Osteoblast (primary cell): ENCODE results near the gene SLC19A1. TPM values are rescaled to one million over a fixed set of nuclear protein-coding genes. Genes with fewer than 3 reads are reported as not detected.
A peak's percentile ranks its signal among the peaks of the same experiment; 100 is the strongest.

Source experiments
- DNase-seq: peaks from one replicate; pipeline ENCODE4 v3.0.0; 2011; ENCODE audit warnings: low spot score, mixed read lengths; ENCODE audit not compliant: insufficient read length; ENCODE audit errors: missing footprints
- H2AFZ ChIP-seq: 2 replicates; pipeline ENCODE4 v1.6.0; 2011; ENCODE audit warnings: mild to moderate bottlenecking, low read length
- H3K27ac ChIP-seq: 2 replicates; pipeline ENCODE4 v1.5.1; 2011; ENCODE audit warnings: mild to moderate bottlenecking, low read depth, low read length, moderate library complexity
- H3K27me3 ChIP-seq: 2 replicates; pipeline ENCODE4 v1.6.0; 2012; ENCODE audit warnings: mild to moderate bottlenecking, control low read depth, inconsistent platforms, low read length, moderate library complexity; ENCODE audit not compliant: insufficient read depth
- H3K36me3 ChIP-seq: 2 replicates; pipeline ENCODE4 v1.5.1; 2011; ENCODE audit warnings: mild to moderate bottlenecking, low read length, control low read depth, moderate library complexity; ENCODE audit not compliant: insufficient read depth
- H3K4me1 ChIP-seq: 2 replicates; pipeline ENCODE4 v1.5.1; 2011; ENCODE audit warnings: mild to moderate bottlenecking, low read length, control low read depth, moderate library complexity; ENCODE audit not compliant: insufficient read depth
- H3K4me2 ChIP-seq: 2 replicates; pipeline ENCODE4 v1.6.0; 2011; ENCODE audit warnings: mild to moderate bottlenecking, low read length; ENCODE audit not compliant: insufficient read depth
- H3K4me3 ChIP-seq: fragments of 200-600 bp; sonication (generic); 3 replicates; pipeline ENCODE4 v1.5.1; 2012; ENCODE audit warnings: mild to moderate bottlenecking, low read length, inconsistent platforms; ENCODE audit not compliant: insufficient read depth
- H3K79me2 ChIP-seq: 2 replicates; pipeline ENCODE4 v1.6.0; 2012; ENCODE audit warnings: mild to moderate bottlenecking, low read length, control low read depth, inconsistent platforms; ENCODE audit not compliant: insufficient read depth
- H3K9me3 ChIP-seq: 2 replicates; pipeline ENCODE4 v1.5.1; 2011; ENCODE audit warnings: low read depth, low read length, control low read depth
- H4K20me1 ChIP-seq: 2 replicates; pipeline ENCODE4 v1.6.0; 2012; ENCODE audit warnings: mild to moderate bottlenecking, low read length, control low read depth; ENCODE audit not compliant: insufficient read depth
- total RNA-seq: library from RNA; depleted of rRNA; stranded (reverse); fragments of >200 nt; gene quantifications from 2 replicates; pipeline ENCODE4 v1.2.3, GENCODE V29; 2012
- TF ChIP-seq, protein P1 (sequence below): IDR thresholded peaks from 2 replicates; pipeline ENCODE4 v1.5.1; 2011; ENCODE audit warnings: mild to moderate bottlenecking, low read depth, low read length, moderate library complexity; ENCODE audit errors: extremely low read depth

SLC19A1 gene
- total RNA-seq, 1 donor, result 2.9 TPM

DNA sequence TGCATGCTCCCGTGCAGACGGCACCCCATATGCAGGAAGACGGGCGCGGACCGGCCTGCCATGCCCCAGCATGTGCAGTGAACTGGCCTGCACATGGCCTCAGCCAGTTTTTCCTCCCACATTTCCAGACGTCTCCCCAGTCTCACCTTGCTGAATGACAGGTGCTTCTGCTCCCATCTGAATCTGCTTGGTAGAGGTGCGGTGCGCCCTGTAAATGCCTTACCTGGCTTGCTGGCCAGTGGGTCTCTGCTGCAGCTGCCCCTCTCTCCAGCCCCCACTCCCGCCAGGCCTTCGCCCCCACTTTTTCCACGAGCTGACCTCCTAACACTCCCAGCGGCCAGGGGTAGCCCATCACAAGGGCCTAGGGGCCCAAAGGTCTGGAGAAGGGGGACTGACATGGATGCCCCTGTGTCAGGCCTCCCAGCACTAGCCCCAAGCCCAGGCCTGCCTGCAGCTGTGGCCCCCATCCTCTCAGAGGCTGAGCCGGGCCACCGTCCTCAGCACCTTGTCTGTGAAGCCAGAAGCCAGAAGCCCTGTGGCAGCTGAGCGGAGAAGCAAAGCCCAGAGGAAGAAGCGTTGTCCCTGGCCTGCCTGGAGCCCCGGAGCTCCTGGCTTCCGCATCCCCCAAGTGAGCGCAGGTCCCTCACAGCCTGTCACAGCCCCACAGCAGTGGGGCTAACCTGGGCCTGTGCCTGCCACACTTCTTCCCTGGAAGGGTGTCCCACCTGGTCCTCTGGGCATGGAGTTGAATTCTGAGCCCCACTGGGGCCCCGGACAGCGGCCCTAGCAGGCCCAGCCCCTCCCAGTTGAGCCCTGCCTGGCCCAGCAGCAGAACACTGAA, 3.7 kb upstream of the SLC19A1 start:
- Histone ChIP-seq H3K79me2 (no peaks in the 10 kb centered on the region), H3K9me3 (no peaks in the 10 kb centered on the region), H4K20me1 (no peaks in the 10 kb centered on the region), H3K27me3 (no peaks in the 10 kb centered on the region), H3K4me1 (no peaks in the 10 kb centered on the region), H3K27ac (no peak overlapping the region), H3K36me3 (no peaks in the 10 kb centered on the region), H2AFZ (no peak overlapping the region), H3K4me3 (no peak overlapping the region), H3K4me2 (no peak overlapping the region)
- peak; percentile 81 for DNase-seq
- TF ChIP-seq, protein P1, sequence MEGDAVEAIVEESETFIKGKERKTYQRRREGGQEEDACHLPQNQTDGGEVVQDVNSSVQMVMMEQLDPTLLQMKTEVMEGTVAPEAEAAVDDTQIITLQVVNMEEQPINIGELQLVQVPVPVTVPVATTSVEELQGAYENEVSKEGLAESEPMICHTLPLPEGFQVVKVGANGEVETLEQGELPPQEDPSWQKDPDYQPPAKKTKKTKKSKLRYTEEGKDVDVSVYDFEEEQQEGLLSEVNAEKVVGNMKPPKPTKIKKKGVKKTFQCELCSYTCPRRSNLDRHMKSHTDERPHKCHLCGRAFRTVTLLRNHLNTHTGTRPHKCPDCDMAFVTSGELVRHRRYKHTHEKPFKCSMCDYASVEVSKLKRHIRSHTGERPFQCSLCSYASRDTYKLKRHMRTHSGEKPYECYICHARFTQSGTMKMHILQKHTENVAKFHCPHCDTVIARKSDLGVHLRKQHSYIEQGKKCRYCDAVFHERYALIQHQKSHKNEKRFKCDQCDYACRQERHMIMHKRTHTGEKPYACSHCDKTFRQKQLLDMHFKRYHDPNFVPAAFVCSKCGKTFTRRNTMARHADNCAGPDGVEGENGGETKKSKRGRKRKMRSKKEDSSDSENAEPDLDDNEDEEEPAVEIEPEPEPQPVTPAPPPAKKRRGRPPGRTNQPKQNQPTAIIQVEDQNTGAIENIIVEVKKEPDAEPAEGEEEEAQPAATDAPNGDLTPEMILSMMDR, result no peak

GRCh38 chr21:45545236-45545570, 3.0 kb upstream of the SLC19A1 start:
- Histone ChIP-seq H3K36me3 (no peaks in the 10 kb centered on the region), H3K9me3 (no peaks in the 10 kb centered on the region), H3K27me3 (no peaks in the 10 kb centered on the region), H2AFZ (no peak overlapping the region), H4K20me1 (no peaks in the 10 kb centered on the region), H3K4me2 (no peak overlapping the region), H3K4me1 (no peaks in the 10 kb centered on the region), H3K27ac (no peak overlapping the region), H3K79me2 (no peaks in the 10 kb centered on the region), H3K4me3 (no peak overlapping the region)
- TF ChIP-seq, protein P1, result no peak
- DNase-seq, result no peak

DNA sequence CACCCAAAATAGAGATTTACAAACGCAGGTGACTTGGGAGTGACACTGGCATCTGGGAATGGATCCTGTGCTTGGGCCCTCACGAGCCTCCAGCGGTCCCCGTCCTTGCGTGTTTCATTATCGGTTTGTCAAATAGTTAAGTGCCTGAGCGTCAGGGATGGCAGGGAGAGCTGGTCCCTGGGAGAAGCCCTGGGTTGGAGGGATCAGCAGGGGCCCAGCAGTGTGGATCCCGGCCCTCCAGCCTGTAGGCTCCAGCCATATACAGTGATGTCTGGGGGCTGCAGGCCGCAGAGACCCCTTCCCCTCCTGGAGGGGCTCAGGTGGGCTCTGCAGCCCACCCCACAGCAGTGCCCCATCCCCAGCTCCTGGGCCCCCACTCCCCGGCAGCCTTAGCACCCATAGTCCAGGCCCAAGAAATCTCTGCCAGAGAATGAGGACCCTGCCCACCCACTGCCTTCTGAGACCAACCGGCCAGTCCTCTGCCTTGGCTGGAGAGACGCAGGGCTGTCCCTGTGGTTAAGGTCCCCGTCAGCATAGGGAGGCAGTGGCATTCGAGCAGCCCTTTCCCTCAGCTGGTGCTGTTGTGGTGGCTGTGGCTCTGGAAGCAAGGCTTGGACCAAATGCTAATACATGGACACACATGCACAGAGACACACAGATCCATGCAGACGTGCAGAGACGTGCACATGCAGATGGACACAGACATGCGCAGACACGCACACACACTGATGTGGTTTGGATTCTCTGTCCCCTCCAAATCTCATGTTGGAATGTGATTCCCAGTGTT, 2.4 kb upstream of the SLC19A1 start:
- H3K4me3 ChIP-seq, result no peak overlapping the region
- H2AFZ ChIP-seq, result no peak overlapping the region
- no peaks in the 10 kb centered on the region for H3K79me2 ChIP-seq
- no peaks in the 10 kb centered on the region for H3K4me1 ChIP-seq
- H3K36me3 ChIP-seq, result no peaks in the 10 kb centered on the region
- H4K20me1 ChIP-seq, result no peaks in the 10 kb centered on the region
- H3K27me3 ChIP-seq, result no peaks in the 10 kb centered on the region
- H3K9me3 ChIP-seq, result no peaks in the 10 kb centered on the region
- TF ChIP-seq, protein P1, result no peak
- H3K27ac ChIP-seq, result no peak overlapping the region
- DNase-seq, result peak; percentile 49
- H3K4me2 ChIP-seq, result no peak overlapping the region
